ENCODE data around the gene JAGN1.
A peak's percentile ranks its signal among the peaks of the same experiment; 100 is the strongest.
"Not testable (repeated sequence)": the region's sequence is repeated elsewhere in the genome, so short reads cannot be mapped to it uniquely, and the experiment has no call there.

The JAGN1 gene

DNA sequence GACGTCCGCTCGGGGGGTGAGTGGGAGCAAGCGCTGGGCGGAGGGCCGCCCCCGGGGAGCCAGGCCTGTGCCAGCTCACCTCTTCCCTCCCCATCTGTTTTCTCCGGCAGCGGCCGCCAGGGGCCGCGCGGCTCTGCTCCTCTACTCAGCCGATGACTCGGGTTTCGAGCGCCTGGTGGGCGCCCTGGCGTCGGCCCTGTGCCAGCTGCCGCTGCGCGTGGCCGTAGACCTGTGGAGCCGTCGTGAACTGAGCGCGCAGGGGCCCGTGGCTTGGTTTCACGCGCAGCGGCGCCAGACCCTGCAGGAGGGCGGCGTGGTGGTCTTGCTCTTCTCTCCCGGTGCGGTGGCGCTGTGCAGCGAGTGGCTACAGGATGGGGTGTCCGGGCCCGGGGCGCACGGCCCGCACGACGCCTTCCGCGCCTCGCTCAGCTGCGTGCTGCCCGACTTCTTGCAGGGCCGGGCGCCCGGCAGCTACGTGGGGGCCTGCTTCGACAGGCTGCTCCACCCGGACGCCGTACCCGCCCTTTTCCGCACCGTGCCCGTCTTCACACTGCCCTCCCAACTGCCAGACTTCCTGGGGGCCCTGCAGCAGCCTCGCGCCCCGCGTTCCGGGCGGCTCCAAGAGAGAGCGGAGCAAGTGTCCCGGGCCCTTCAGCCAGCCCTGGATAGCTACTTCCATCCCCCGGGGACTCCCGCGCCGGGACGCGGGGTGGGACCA is 42.6 kb downstream of the JAGN1 start:
- CTCF ChIA-PET = interaction anchor here (0.6 to 5.2 kb wide), 25 partner anchors 10 to 389 kb away, joined by 3 to 62 read pairs (median 6); partner anchors contain the start of genes ARPC4, IL17RC, IL17RE and RPUSD3
- DNase-seq = peak; percentile 91
- Mint-ChIP-seq H3K9me3 (no peaks in the 10 kb centered on the region), H3K27me3 (peaks cover 8% of the 10 kb centered on the region), H3K27ac (peak overlapping the region; percentile 95), H3K4me1 (peaks cover 35% of the 10 kb centered on the region), H3K36me3 (peaks cover 18% of the 10 kb centered on the region), H3K4me3 (peak overlapping the region; percentile 97)

DNA sequence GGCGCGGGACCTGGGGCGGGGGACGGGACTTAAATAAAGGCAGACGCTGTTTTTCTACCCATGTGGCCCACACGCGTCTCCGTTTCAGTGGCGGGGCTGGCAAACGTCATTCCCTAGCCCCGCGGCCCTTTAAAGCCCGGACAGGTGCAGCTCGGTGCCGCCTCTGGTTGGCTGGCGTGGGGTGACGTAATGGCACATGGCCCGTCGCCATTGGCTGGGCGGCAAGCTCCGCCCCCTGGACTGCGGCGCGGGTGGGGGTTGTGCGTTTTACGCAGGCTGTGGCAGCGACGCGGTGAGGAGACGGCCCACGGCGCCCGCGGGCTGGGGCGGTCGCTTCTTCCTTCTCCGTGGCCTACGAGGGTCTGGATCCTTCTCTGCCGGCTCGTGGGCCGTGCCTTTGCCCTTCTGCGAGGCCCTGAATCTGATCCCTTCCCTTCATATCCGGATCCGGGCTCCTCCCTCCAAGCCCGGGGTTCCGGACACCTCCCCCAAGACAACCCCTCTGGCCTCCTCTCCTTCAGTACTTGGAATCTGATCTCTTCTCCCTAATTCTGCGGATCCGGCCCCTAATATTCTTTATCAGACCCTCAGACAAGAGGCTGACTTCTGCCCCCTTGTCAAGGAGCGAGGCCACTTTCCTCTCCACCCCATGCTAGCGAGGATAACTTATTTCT is 43.3 kb downstream of the JAGN1 start, which contains the start of gene CRELD1:
Gene CRELD1 (plus strand): TSS at position 274 of the 674 bp plus-strand sequence. CDS start 605 bp downstream, outside the sequence.
- Mint-ChIP-seq H3K36me3 (peaks cover 22% of the 10 kb centered on the region), H3K27ac (peak within 1 kb of the TSS; percentile 95), H3K27me3 (peaks cover 8% of the 10 kb centered on the region), H3K9me3 (no peaks in the 10 kb centered on the region), H3K4me1 (peaks cover 35% of the 10 kb centered on the region), H3K4me3 (peak within 1 kb of the TSS; percentile 97)
- DNase-seq = peak; percentile 98
- CTCF ChIA-PET = interaction anchor here (1.1 to 5.2 kb wide), 18 partner anchors 9 to 388 kb away, joined by 3 to 62 read pairs (median 6); partner anchors contain the start of genes ARPC4, IL17RC and SEC13

DNA sequence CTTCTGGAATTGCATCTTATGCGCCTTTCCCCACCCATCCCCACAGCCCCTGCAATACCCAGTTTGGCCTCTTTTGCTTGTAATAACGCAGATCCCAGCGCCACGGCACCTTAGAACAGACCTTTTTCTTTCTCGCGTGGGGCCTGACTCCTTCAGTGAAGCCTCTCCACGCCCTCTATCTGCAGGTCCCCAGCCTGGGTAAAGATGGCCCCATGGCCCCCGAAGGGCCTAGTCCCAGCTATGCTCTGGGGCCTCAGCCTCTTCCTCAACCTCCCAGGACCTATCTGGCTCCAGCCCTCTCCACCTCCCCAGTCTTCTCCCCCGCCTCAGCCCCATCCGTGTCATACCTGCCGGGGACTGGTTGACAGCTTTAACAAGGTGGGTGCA is 43.8 kb downstream of the JAGN1 start:
- H3K4me3 Mint-ChIP-seq = peak overlapping the region; percentile 97
- peak; percentile 52 for DNase-seq
- no peaks in the 10 kb centered on the region for H3K9me3 Mint-ChIP-seq
- peaks cover 35% of the 10 kb centered on the region for H3K4me1 Mint-ChIP-seq
- CTCF ChIA-PET = interaction anchor here (1.1 to 5.2 kb wide), 7 partner anchors 9 to 387 kb away, joined by 3 to 62 read pairs (median 12); partner anchors contain the start of genes ARPC4 and SEC13
- peaks cover 8% of the 10 kb centered on the region for H3K27me3 Mint-ChIP-seq
- peaks cover 22% of the 10 kb centered on the region for H3K36me3 Mint-ChIP-seq
- peak overlapping the region; percentile 95 for H3K27ac Mint-ChIP-seq

DNA sequence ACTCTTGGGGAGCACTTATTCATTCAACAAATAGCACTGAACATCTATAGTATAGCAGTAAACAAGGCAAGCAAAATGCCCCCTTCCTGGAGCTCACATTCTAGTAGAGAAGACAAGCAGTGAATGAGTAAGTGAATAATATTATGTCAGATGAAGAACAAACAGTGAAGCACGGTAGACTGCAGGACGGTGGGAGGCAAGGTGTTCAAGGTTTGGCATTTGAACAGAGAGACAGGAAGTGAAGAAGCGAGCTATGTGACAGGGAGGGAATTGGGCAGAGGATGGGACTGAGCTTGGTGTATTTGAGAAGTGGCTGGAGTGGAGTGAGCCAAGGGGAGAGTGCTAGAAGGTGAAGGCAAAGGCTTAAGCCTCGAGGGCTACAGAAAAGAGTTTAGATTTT is 44.6 kb downstream of the JAGN1 start:
- DNase-seq = no peak
- CTCF ChIA-PET = interaction anchor here (0.8 to 5.1 kb wide), 4 partner anchors 8 to 142 kb away, joined by 3 to 24 read pairs (median 8); partner anchors contain the start of gene ARPC4
- peaks cover 35% of the 10 kb centered on the region for H3K4me1 Mint-ChIP-seq
- peak overlapping the region; percentile 97 for H3K4me3 Mint-ChIP-seq
- peak overlapping the region; percentile 95 for H3K27ac Mint-ChIP-seq
- H3K9me3 Mint-ChIP-seq = no peaks in the 10 kb centered on the region
- H3K27me3 Mint-ChIP-seq = peaks cover 3% of the 10 kb centered on the region
- peaks cover 22% of the 10 kb centered on the region for H3K36me3 Mint-ChIP-seq

DNA sequence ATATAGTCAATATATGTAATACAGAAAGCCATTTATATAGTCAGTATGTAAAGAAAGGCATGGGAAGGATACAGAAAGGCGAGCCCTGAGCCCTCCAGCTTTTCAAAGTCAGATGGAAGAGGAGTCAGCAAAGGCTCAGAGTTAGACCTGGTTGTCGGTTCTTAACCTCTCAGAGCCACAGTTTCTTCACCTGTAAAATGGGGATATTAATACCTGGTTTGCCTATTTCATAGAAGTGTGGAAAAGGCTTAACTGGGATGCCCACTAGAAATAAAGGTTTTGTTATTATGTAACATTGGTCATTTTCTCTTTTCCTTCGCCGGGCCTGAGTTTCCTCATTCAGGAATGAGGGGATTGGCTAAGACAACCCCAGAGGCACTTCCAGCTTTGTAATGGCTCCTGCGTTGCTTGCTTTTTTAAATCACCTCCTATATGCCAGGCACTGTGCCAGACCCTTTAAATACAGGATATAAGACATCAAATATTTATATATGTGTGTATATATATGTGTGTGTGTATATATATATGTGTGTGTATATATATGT is 45.6 kb downstream of the JAGN1 start:
- Mint-ChIP-seq H3K4me3 (no peak overlapping the region), H3K27me3 (no peaks in the 10 kb centered on the region), H3K9me3 (no peaks in the 10 kb centered on the region), H3K4me1 (peaks cover 35% of the 10 kb centered on the region), H3K36me3 (peaks cover 23% of the 10 kb centered on the region), H3K27ac (no peak overlapping the region)
- CTCF ChIA-PET = interaction anchor here (0.6 to 1.8 kb wide), 2 partner anchors 10 to 26 kb away, joined by 3 to 12 read pairs; no protein-coding TSS in a partner anchor
- no peak for DNase-seq

DNA sequence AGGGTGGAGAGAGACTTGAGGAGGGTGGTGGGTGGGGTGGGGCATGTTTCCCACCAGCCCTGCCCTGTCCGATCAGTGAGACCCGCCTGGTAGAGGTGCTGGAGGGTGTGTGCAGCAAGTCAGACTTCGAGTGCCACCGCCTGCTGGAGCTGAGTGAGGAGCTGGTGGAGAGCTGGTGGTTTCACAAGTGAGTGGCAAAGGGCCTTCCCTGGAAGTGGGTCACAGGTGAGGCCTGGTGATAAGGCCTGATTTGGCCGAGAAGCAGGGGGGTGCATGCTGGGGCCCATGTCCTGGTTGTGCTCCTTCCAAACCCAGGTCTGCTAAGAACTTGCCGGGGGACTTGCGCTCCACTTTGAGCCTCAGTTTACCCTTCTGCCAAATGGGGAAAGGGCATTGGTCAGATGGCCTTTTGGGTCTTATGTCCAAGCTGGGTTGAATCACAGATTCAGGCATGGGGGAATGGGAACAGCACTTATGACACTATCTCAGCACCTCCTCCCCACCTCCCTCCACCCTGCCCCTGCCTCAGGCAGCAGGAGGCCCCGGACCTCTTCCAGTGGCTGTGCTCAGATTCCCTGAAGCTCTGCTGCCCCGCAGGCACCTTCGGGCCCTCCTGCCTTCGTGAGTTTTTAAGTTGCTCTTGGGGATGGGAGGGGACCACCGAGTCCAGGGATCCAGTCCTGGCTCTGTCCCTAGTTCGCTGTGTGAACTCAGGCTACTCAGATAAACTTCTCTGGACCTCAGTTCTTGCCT is 47.3 kb downstream of the JAGN1 start:
- DNase-seq = no peak
- Mint-ChIP-seq H3K4me1 (peaks cover 23% of the 10 kb centered on the region), H3K27ac (no peak overlapping the region), H3K36me3 (peaks cover 26% of the 10 kb centered on the region), H3K4me3 (no peak overlapping the region), H3K27me3 (no peaks in the 10 kb centered on the region), H3K9me3 (no peaks in the 10 kb centered on the region)
- CTCF ChIA-PET = no interaction called here

DNA sequence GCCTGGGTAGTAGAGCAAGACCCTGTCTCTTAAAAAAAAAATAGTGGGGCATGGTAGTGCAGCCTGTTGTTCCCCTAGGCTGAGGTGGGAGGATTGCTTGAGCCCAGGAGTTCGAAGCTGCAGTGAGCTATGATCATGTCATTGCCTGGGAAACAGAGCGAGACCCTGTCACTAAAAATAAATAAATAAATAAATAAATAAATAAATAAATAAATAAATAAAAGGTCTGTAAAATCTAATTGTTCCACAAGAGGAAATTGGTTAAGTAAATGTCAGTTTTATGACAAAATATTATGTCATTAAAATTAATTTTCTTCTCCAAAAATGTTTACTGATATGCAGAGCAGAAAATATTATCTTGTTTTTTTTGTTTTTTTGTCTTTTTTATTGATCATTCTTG is 48.6 kb downstream of the JAGN1 start:
- Mint-ChIP-seq H3K9me3 (no peaks in the 10 kb centered on the region), H3K36me3 (peaks cover 30% of the 10 kb centered on the region), H3K27me3 (no peaks in the 10 kb centered on the region), H3K4me3 (no peak overlapping the region), H3K27ac (no peak overlapping the region), H3K4me1 (peaks cover 19% of the 10 kb centered on the region)
- DNase-seq = no peak
- CTCF ChIA-PET = no interaction called here

DNA sequence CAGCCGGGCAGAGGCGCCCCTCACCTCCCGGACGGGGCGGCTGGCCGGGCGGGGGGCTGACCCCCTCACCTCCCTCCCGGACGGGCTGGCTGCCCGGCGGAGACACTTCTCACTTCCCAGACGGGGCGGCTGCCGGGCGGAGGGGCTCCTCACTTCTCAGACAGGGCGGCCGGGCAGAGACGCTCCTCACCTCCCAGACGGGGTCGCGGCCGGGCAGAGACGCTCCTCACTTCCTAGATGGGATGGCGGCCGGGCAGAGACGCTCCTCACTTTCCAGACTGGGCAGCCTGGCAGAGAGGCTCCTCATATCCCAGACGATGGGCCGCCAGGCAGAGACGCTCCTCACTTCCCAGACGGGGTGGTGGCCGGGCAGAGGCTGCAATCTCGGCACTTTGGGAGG is 49.5 kb downstream of the JAGN1 start:
- H3K9me3 Mint-ChIP-seq, H3K27me3 Mint-ChIP-seq, CTCF ChIA-PET, H3K27ac Mint-ChIP-seq, H3K4me1 Mint-ChIP-seq, H3K4me3 Mint-ChIP-seq, DNase-seq: not testable (repeated sequence)
- H3K36me3 Mint-ChIP-seq = peaks cover 30% of the 10 kb centered on the region

DNA sequence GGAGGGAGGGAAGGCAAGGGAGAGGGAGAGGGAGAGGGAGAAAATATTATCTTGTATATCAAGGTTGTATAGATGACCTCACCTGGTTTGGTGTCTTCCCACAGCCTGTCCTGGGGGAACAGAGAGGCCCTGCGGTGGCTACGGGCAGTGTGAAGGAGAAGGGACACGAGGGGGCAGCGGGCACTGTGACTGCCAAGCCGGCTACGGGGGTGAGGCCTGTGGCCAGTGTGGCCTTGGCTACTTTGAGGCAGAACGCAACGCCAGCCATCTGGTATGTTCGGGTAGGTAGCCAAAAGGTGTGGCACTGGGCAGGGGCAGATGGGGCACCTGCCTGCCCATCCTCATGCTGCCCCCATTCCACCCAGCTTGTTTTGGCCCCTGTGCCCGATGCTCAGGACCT is 50.3 kb downstream of the JAGN1 start:
- H3K27ac Mint-ChIP-seq = no peak overlapping the region
- no peaks in the 10 kb centered on the region for H3K9me3 Mint-ChIP-seq
- CTCF ChIA-PET = interaction anchor here (4.2 kb wide), 1 partner anchor 8 kb away, joined by 24 read pairs; the partner anchor contains the start of gene CRELD1
- no peak overlapping the region for H3K4me3 Mint-ChIP-seq
- H3K36me3 Mint-ChIP-seq = peaks cover 21% of the 10 kb centered on the region
- no peak for DNase-seq
- peaks cover 5% of the 10 kb centered on the region for H3K4me1 Mint-ChIP-seq
- H3K27me3 Mint-ChIP-seq = no peaks in the 10 kb centered on the region

DNA sequence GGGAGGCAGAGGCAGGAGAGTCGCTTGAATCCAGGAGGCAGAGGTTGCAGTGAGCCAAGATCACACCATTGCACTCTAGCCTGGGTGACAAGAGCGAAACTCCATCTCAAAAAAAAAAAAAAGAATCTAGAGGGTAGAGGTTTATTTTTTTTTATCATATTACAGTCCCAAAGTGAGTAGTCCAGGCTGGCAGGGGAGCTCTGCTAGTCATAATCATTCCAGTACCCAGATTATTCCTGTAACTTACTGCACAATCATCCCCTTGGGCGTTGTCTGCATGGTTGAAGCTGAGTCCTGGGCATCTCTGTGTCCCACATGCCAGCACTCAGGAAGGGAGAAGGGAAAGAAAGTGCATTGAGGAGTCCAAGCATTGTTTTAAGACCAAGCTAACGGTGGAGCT is 51.8 kb downstream of the JAGN1 start:
- no peak for DNase-seq
- H3K9me3 Mint-ChIP-seq = no peaks in the 10 kb centered on the region
- H3K4me1 Mint-ChIP-seq = peaks cover 8% of the 10 kb centered on the region
- CTCF ChIA-PET = interaction anchor here (0.9 to 4.2 kb wide), 2 partner anchors 9 to 30 kb away, joined by 3 to 24 read pairs; partner anchors contain the start of gene CRELD1
- no peak overlapping the region for H3K4me3 Mint-ChIP-seq
- no peaks in the 10 kb centered on the region for H3K27me3 Mint-ChIP-seq
- peak overlapping the region; percentile 12 for H3K27ac Mint-ChIP-seq
- H3K36me3 Mint-ChIP-seq = peaks cover 16% of the 10 kb centered on the region

DNA sequence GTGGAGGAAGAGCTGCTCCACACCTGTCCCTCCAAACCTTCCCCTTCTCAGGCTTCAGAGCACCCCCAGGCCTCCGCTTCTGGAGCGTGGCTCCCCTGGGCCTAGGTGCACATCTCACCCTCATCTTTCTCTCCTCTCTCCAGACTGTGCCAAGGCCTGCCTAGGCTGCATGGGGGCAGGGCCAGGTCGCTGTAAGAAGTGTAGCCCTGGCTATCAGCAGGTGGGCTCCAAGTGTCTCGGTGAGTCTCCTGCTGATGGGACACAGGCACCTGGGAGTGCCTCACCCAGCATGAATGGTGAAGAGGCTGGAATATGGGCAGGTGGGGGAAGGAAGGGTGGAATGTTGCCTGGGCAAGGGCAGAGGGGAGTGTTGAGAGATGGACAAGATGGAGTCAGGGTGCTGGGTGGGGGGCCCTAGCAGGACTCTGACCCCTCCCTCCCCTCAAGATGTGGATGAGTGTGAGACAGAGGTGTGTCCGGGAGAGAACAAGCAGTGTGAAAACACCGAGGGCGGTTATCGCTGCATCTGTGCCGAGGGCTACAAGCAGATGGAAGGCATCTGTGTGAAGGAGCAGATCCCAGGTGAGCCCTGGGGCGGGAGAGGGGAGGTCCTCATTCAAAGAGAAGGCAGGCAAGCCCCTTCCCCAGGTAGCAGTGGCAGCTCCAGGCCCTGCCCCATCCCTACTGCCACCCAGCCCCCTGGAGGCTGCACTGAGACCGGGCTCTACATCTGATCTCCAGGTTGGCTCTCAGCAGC is 52.7 kb downstream of the JAGN1 start:
- H3K27me3 Mint-ChIP-seq = no peaks in the 10 kb centered on the region

More for the DNA sequence above, 52.7 kb downstream of the JAGN1 start:
- Mint-ChIP-seq H3K4me3 (no peak overlapping the region), H3K36me3 (peaks cover 11% of the 10 kb centered on the region), H3K27ac (peak overlapping the region; percentile 33), H3K9me3 (no peaks in the 10 kb centered on the region), H3K4me1 (peaks cover 8% of the 10 kb centered on the region)
- CTCF ChIA-PET = interaction anchor here (4.2 kb wide), 1 partner anchor 10 kb away, joined by 24 read pairs; the partner anchor contains the start of gene CRELD1
- DNase-seq = no peak

All from activated naive CD4-positive, alpha-beta T cell treated with anti-CD3 and anti-CD28 coated beads, Interleukin-2, amount 10 ng/mL, durations not matched to agents 7 days and 5 days (primary cell).